ENCODE measurements around the gene CASZ1.

DNA sequence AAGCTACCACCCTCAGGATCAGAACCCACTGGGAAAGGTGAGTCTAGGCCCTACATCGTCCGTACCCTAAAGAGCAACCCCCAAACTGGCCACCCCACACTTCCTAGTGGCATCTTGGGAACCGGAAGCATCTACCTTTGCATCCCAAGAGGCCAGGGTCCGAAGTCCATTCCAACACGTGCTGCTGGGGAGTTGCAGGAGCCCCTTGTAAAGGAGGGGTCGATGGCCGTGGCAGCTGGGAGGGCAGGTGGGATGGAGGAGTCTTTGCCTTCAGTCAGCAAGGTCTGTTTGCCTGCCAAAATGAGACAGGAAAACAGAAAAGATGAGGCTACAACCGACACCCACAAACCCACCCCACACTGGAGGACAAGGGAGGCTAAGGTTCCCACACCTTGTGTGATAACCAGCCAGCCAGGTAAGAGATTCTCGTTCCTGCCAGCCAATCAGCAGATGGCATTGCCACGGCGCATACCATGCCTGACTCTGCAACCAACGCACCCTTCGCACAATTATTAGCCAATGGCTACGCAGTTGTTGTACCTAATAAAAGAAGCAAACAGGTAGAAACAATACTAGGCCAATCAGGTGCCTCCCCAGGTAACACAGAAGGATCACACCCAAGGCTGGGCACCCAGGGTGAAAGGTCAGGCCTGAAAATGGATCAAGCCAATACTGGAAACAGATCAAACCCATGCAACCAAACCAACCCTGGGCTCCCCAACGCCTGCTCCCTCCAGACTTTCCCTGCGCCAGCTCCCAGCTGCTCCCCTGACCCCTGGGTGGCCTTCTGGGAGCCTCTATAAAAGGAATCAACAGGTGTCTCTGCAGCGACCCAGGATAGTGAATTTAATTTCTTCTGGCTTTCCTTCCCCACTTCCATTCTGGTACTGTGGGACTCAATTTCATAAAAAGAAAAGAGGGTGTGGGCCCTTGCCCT lies 35.6 kb downstream of the CASZ1 start:
- TF ChIP-seq, protein P1, sequence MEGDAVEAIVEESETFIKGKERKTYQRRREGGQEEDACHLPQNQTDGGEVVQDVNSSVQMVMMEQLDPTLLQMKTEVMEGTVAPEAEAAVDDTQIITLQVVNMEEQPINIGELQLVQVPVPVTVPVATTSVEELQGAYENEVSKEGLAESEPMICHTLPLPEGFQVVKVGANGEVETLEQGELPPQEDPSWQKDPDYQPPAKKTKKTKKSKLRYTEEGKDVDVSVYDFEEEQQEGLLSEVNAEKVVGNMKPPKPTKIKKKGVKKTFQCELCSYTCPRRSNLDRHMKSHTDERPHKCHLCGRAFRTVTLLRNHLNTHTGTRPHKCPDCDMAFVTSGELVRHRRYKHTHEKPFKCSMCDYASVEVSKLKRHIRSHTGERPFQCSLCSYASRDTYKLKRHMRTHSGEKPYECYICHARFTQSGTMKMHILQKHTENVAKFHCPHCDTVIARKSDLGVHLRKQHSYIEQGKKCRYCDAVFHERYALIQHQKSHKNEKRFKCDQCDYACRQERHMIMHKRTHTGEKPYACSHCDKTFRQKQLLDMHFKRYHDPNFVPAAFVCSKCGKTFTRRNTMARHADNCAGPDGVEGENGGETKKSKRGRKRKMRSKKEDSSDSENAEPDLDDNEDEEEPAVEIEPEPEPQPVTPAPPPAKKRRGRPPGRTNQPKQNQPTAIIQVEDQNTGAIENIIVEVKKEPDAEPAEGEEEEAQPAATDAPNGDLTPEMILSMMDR (IDR thresholded peaks at IDR 0.05; ENCODE audit: borderline replicate concordance, extremely low read depth, low read length, poor library complexity, severe bottlenecking): no peak
- no peak for TF ChIP-seq EZH2 (IDR thresholded peaks at IDR 0.05; ENCODE audit: borderline replicate concordance, low read depth, low read length, severe bottlenecking)

Data from DND-41 (cell line).